Activated CD4-positive, alpha-beta T cell treated with anti-CD3 and anti-CD28 coated beads for 24 hours (primary cell): ENCODE measurements around the gene RFPL3.
"Not testable (repeated sequence)": the region's sequence is repeated elsewhere in the genome, so short reads cannot be mapped to it uniquely, and the experiment has no call there.

Experiments used
- DNase-seq, 2 donors: peaks; one replicate each; pipeline ENCODE4 v3.0.0-alpha.2; 2020; ENCODE audit warnings: low read depth in 2 of 2

Gene RFPL3

GRCh38 chr22:32353840-32354239, 3.8 kb upstream of the RFPL3 start:
- no peak for DNase-seq

- no peak for DNase-seq
These were observed 3.0 kb upstream of the RFPL3 start for GRCh38 chr22:32354360-32355351.

- no peak for DNase-seq
These were observed 1.9 kb upstream of the RFPL3 start for GRCh38 chr22:32355760-32356159.

- not testable (repeated sequence) for DNase-seq
These were observed 2.4 kb downstream of the RFPL3 start for GRCh38 chr22:32360096-32360495.

GRCh38 chr22:32361257-32361656, 3.6 kb downstream of the RFPL3 start:
- DNase-seq = no peak

- DNase-seq = no peak
These were observed 6.5 kb downstream of the RFPL3 start for GRCh38 chr22:32364210-32364609.

GRCh38 chr22:32375678-32376450, 18.2 kb downstream of the RFPL3 start:
- DNase-seq = no peak

- no peak for DNase-seq
These were observed 19.0 kb downstream of the RFPL3 start for GRCh38 chr22:32376681-32377080.

- DNase-seq = no peak
These were observed 21.1 kb downstream of the RFPL3 start for GRCh38 chr22:32378707-32379272.

- no peak for DNase-seq
These were observed 23.3 kb downstream of the RFPL3 start for GRCh38 chr22:32380991-32381390.

- no peak for DNase-seq
These were observed 28.0 kb downstream of the RFPL3 start for GRCh38 chr22:32385681-32386080.

GRCh38 chr22:32389685-32390084, 32.0 kb downstream of the RFPL3 start:
- DNase-seq = no peak

- no peak for DNase-seq
These were observed 37.4 kb downstream of the RFPL3 start for GRCh38 chr22:32395107-32395506.

GRCh38 chr22:32396255-32396654, 38.6 kb downstream of the RFPL3 start:
- no peak for DNase-seq

GRCh38 chr22:32396746-32397145, 39.1 kb downstream of the RFPL3 start:
- DNase-seq = no peak

GRCh38 chr22:32401486-32401885, 43.8 kb downstream of the RFPL3 start:
- DNase-seq = no peak

GRCh38 chr22:32404021-32404420, 46.4 kb downstream of the RFPL3 start:
- DNase-seq = no peak

GRCh38 chr22:32407312-32407711, 49.6 kb downstream of the RFPL3 start:
- no peak for DNase-seq

GRCh38 chr22:32407936-32408335, 50.3 kb downstream of the RFPL3 start:
- no peak for DNase-seq

GRCh38 chr22:32409977-32410376, 52.3 kb downstream of the RFPL3 start:
- DNase-seq = no peak

- no peak for DNase-seq
These were observed 52.8 kb downstream of the RFPL3 start for GRCh38 chr22:32410459-32410858.
